ENCODE data around the gene C9orf50. TPM values are rescaled to one million over a fixed set of nuclear protein-coding genes. Genes with fewer than 3 reads are reported as not detected.

C9orf50 gene
- total RNA-seq, 1 experiment from 2014 or later = not detected

- Histone ChIP-seq H4K5ac (ENCODE audit: insufficient read length, low read depth, low read length) (no peak overlapping the region), H3K4ac (ENCODE audit: low read depth, low read length) (no peak overlapping the region), H3K79me2 (ENCODE audit: insufficient read depth, low read length) (no peaks in the 10 kb centered on the region), H3K27me3 (ENCODE audit: insufficient read depth, low read length) (no peaks in the 10 kb centered on the region), H3K56ac (ENCODE audit: insufficient read length, low read depth, low read length) (no peak overlapping the region), H3K4me2 (ENCODE audit: insufficient read depth, insufficient read length, low read length) (no peak overlapping the region), H3T11ph (ENCODE audit: low read length) (no peak overlapping the region), H2AK5ac (ENCODE audit: insufficient read length, low read length) (no peak overlapping the region), H2BK120ac (ENCODE audit: low read depth, low read length, poor library complexity, severe bottlenecking) (no peak overlapping the region), H3K79me1 (ENCODE audit: insufficient read depth, low read depth, low read length, poor library complexity, severe bottlenecking) (no peaks in the 10 kb centered on the region), H2BK5ac (ENCODE audit: insufficient read length, low read length) (no peak overlapping the region), H2BK15ac (ENCODE audit: low read depth, low read length) (no peak overlapping the region), H3K9me3 (ENCODE audit: control insufficient read depth, low read depth, low read length) (no peaks in the 10 kb centered on the region), H3K18ac (ENCODE audit: insufficient read length, low read depth, low read length) (no peak overlapping the region), H2BK12ac (ENCODE audit: insufficient read length, low read depth, low read length) (no peak overlapping the region), H4K8ac (replicated peaks; ENCODE audit: insufficient read length, low read depth, low read length) (no peak overlapping the region), H3K14ac (ENCODE audit: insufficient read depth, low read length) (no peak overlapping the region), H2AFZ (ENCODE audit: low read length) (no peak overlapping the region), H2BK20ac (ENCODE audit: low read depth, low read length, poor library complexity, severe bottlenecking) (no peak overlapping the region), H3K23me2 (ENCODE audit: insufficient read length, low read depth, low read length, poor library complexity, severe bottlenecking) (no peaks in the 10 kb centered on the region), H3K23ac (ENCODE audit: insufficient read length, low read depth, low read length) (no peak overlapping the region), H3K4me1 (ENCODE audit: insufficient read depth, low read length) (peaks cover 8% of the 10 kb centered on the region; the same call in 1 of the 2 replicates), H3K9ac (ENCODE audit: extremely low read depth, insufficient read length, low read length) (no peak overlapping the region), H3K27ac (ENCODE audit: insufficient read length, low read depth, low read length) (no peak overlapping the region), H4K91ac (ENCODE audit: insufficient read length, low read depth, low read length) (no peak overlapping the region), H4K20me1 (ENCODE audit: control insufficient read depth, insufficient read depth, insufficient read length) (no peaks in the 10 kb centered on the region)
- no peak overlapping the region for H3K4me3 Mint-ChIP-seq
- H3K36me3 Mint-ChIP-seq (ENCODE audit: insufficient read depth in 1 of 3, low read depth in 3 of 3) = no peaks in the 10 kb centered on the region
- peaks cover 45 to 53% of the 10 kb centered on the region in 2 experiments for H3K4me1 Mint-ChIP-seq
- no peak overlapping the region for H3K27ac Mint-ChIP-seq
- H3K9me3 Mint-ChIP-seq = no peaks in the 10 kb centered on the region; a peak in 1 of 5 replicates
- no peak for DNase-seq
- TF ChIP-seq, protein P1, sequence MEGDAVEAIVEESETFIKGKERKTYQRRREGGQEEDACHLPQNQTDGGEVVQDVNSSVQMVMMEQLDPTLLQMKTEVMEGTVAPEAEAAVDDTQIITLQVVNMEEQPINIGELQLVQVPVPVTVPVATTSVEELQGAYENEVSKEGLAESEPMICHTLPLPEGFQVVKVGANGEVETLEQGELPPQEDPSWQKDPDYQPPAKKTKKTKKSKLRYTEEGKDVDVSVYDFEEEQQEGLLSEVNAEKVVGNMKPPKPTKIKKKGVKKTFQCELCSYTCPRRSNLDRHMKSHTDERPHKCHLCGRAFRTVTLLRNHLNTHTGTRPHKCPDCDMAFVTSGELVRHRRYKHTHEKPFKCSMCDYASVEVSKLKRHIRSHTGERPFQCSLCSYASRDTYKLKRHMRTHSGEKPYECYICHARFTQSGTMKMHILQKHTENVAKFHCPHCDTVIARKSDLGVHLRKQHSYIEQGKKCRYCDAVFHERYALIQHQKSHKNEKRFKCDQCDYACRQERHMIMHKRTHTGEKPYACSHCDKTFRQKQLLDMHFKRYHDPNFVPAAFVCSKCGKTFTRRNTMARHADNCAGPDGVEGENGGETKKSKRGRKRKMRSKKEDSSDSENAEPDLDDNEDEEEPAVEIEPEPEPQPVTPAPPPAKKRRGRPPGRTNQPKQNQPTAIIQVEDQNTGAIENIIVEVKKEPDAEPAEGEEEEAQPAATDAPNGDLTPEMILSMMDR (conservative IDR thresholded peaks at IDR 0.05) = no peak
- peaks cover 11% of the 10 kb centered on the region for H3K27me3 Mint-ChIP-seq (ENCODE audit: low read depth)
- WGBS (ENCODE audit: extremely low coverage, insufficient read length, low lambda C conversion rate) = no CpG with 5 or more reads among the region's 8 CpGs
These were observed 58.0 kb downstream of the C9orf50 start for GRCh38 chr9:129562917-129563316.

Data from H9 (cell line).